ENCODE data around the gene DIS3L2. TPM values are rescaled to one million over a fixed set of nuclear protein-coding genes. Genes with fewer than 3 reads are reported as not detected.

DIS3L2 gene
- total RNA-seq, 1 experiment from 2014 or later: 28.5 TPM

GRCh38 chr2:232324778-232325177, 363.3 kb downstream of the DIS3L2 start:
- Mint-ChIP-seq H3K9me3 (no peaks in the 10 kb centered on the region), H3K4me1 (peaks cover 3% of the 10 kb centered on the region; the same call in 1 of the 2 replicates), H3K27me3 (ENCODE audit: low read depth) (no peaks in the 10 kb centered on the region), H3K36me3 (no peaks in the 10 kb centered on the region), H3K27ac (no peak overlapping the region), H3K4me3 (no peak overlapping the region)
- POLR2A ChIA-PET: no interaction called here
- DNase-seq (ENCODE audit: low spot score) (no peak), ATAC-seq (no peak)
- TF ChIP-seq CBFB (CRISPR knock-in tag; IDR thresholded peaks at IDR 0.05; ENCODE audit: low read depth) (no peak), E2F4 (CRISPR knock-in tag; IDR thresholded peaks at IDR 0.05; ENCODE audit: borderline replicate concordance, low read depth) (no peak), JAZF1 (CRISPR knock-in tag; IDR thresholded peaks at IDR 0.05) (no peak), ZNF416 (CRISPR knock-in tag; IDR thresholded peaks at IDR 0.05) (no peak), CREM (CRISPR knock-in tag; IDR thresholded peaks at IDR 0.05) (no peak), TP53 (CRISPR knock-in tag; IDR thresholded peaks at IDR 0.05) (no peak), NFE2L1 (CRISPR knock-in tag; IDR thresholded peaks at IDR 0.05) (no peak), ZNF532 (CRISPR knock-in tag; IDR thresholded peaks at IDR 0.05; ENCODE audit: borderline replicate concordance) (no peak), GABPB1 (CRISPR knock-in tag; IDR thresholded peaks at IDR 0.05) (no peak), ZBTB21 (CRISPR knock-in tag; IDR thresholded peaks at IDR 0.05; ENCODE audit: borderline replicate concordance) (no peak), ZNF219 (CRISPR knock-in tag; IDR thresholded peaks at IDR 0.05; ENCODE audit: borderline replicate concordance) (no peak), ATF3 (CRISPR knock-in tag; conservative IDR thresholded peaks at IDR 0.05) (no peak), ERG (CRISPR knock-in tag; IDR thresholded peaks at IDR 0.05) (no peak), ZNF281 (CRISPR knock-in tag; IDR thresholded peaks at IDR 0.05) (no peak), HMGA2 (CRISPR knock-in tag; IDR thresholded peaks at IDR 0.05) (no peak), HMGXB4 (CRISPR knock-in tag; IDR thresholded peaks at IDR 0.05) (no peak), ZNF317 (CRISPR knock-in tag; IDR thresholded peaks at IDR 0.05; ENCODE audit: borderline replicate concordance, low read depth) (no peak), ZMAT4 (CRISPR knock-in tag; IDR thresholded peaks at IDR 0.05) (no peak), ZNF425 (CRISPR knock-in tag; conservative IDR thresholded peaks at IDR 0.05) (no peak)
- CTCF ChIA-PET: interaction anchor here (0.9 to 2.8 kb wide), 7 partner anchors 9 to 424 kb away, joined by 3 to 18 read pairs (median 6); no protein-coding TSS in a partner anchor

Data from WTC11 (cell line).